Measurements from ENCODE around the gene PCOLCE2.

The PCOLCE2 gene

DNA sequence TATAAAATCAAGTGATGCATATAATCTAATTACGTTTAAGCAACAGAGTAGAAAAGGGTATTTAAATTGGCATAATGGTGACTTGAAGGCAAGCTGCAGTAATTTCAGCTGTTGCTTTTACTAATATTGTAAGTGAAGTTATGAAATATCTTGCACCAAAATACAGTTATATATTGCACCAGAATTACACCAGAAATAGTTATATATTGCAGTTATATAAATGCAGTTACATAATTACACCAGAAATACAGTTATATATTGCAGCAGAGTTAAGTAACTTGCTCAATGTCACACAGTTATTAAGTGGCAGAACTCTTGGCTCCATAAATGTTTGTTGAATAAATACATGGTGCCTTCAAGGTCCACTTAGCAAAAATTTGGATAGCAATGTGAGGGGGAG lies 51.4 kb downstream of the PCOLCE2 start:
- H3K4me3 ChIP-seq (ENCODE audit: low read length) = no peak overlapping the region
- TF ChIP-seq ZNF274 (IDR thresholded peaks at IDR 0.05; ENCODE audit: low read depth, low read length) = no peak

DNA sequence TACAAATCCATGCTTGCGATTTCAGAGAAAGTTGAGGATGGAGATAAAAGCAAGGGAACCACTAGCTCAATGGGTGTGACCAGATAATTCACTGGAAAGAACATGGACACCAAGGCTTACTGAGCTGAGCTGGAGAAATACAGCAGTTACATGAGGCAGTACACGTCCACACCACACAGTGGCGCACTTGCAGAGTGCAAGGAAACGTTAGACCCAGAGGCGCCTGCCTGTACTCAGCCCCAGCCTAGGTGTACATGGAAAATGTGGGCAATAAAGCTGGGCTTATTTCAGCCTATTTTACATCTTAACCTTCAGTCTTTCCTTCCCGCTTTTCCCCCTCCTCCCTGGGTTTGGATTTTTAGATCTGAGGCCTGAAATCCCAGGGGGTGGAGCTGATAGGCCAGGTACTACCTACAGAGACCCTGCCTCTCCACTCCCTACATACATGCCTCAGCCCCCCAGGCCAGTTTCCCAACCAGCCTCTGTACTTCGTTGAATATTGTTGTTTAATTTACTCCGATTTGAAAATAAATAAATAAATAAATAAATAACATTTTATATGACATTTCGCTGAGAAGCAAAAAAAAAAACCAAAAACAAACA lies 60.1 kb downstream of the PCOLCE2 start:
- TF ChIP-seq ZNF274 (IDR thresholded peaks at IDR 0.05; ENCODE audit: low read depth, low read length) = no peak
- H3K4me3 ChIP-seq (ENCODE audit: low read length) = no peak overlapping the region

DNA sequence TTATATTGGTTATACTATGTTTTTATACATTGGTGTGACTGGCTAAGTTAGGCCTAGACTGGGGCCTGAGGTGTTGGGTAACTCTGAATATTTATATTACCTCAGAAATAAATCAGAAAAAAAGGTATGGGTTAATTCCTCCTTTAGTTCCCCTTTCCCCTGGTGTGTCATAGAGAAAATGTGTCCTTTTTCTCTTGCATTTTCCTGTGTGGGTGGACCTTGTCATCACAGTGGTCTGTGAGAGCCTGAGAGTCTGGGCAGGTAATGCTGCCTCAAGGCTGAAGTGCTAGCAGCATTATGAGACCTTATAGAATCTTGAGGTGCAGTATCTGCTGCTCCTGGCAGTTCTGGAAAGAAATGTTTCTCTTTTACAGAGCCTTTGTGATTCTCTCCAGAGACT lies 69.7 kb downstream of the PCOLCE2 start:
- H3K4me3 ChIP-seq (ENCODE audit: low read length) = no peak overlapping the region
- no peak for TF ChIP-seq ZNF274 (IDR thresholded peaks at IDR 0.05; ENCODE audit: low read depth, low read length)

DNA sequence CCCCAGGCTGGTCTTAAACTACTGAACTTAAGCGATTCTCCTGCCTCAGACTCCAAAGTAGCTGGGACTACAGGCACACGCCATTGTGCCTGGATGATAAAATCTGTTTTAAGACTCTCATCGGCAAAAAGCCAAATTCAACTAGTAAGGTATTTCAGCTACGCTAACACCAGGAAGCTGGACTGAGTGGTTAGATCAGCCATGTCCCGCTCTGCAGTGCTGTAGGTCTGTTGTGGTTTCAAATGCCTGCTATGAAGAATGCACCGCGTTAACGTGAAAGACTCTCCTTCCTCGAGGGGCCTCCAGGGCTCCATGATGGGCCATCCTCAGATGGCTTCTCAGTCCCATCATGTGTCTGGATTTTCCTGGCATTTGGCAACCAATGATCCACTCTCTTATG lies 70.2 kb downstream of the PCOLCE2 start:
- H3K4me3 ChIP-seq (ENCODE audit: low read length) = no peak overlapping the region
- no peak for TF ChIP-seq ZNF274 (IDR thresholded peaks at IDR 0.05; ENCODE audit: low read depth, low read length)

DNA sequence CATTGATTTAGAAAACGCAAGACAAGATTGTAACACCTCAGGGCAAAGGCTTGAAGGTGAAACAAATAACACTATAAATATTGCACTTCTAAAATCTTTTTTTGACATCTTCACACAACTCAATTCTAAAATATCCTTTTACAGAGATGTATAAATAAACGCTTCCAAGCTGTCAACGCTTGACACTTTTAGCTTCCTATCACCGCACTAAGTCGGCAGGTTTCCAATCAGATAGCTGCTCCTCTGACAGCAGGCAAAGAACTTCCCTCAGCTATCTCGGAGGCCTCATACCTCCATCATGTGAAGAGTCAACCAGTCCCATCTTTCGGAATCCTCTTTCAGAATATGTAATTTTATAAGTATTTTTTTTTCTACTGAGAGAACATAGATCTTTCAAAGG lies 71.0 kb downstream of the PCOLCE2 start:
- no peak for TF ChIP-seq ZNF274 (IDR thresholded peaks at IDR 0.05; ENCODE audit: low read depth, low read length)
- no peak overlapping the region for H3K4me3 ChIP-seq (ENCODE audit: low read length)

DNA sequence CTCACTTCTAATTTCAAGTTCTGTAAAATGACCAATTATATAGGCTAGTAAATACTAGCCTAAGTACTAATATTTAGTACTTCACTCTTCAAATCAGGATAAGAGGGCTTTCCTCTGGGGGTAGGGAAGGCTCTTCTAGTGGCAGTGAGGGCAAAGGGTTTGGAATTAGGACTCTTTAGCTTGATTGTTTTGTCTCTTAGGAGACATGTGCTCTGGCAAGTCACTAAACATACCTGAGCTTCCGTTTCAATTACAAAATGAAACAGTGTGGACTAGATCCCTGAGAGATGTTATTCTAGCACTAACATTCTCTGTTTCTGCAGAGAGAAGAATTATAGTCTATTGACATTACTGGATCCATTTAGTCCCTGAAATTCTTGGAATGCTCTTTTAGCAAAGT lies 71.5 kb downstream of the PCOLCE2 start:
- H3K4me3 ChIP-seq (ENCODE audit: low read length) = no peak overlapping the region
- no peak for TF ChIP-seq ZNF274 (IDR thresholded peaks at IDR 0.05; ENCODE audit: low read depth, low read length)

DNA sequence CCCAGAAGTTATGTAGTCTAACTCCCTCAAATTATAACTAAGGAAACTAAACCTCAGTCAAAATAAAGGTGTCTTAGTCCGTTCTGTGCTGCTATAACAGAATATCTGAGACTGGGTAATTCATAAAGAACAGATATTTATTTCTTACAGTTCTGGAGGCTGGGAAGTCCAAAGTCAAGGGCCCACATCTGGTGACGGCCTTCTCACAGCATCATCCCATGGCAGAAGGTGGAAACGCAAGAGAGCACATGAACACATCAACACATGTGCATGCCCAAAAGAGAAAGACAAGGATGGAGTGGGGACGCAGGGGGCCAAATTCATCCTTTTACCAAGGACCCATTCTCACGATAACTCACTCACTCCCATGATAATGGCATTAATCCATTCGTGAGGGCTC lies 73.1 kb downstream of the PCOLCE2 start:
- no peak overlapping the region for H3K4me3 ChIP-seq (ENCODE audit: low read length)
- no peak for TF ChIP-seq ZNF274 (IDR thresholded peaks at IDR 0.05; ENCODE audit: low read depth, low read length)

DNA sequence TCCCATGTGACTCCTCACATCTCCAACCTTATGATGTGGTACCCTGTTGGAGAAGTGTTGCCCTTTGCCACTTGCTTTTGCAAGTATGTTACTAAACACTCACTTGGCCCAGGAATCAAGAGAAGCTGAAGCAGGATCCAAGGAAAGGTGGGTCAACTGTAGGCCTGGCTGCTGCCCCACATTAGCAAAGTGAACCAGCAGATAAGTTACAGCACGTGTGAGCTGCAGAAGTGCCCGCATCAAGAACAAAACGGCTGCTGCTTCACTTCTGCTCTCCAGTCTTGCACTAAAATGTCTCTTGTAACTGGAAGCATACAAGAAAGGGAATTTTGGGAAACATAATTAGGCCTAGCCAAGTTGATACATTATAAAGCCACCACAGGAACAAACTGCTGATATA lies 79.6 kb downstream of the PCOLCE2 start:
- no peak for TF ChIP-seq ZNF274 (IDR thresholded peaks at IDR 0.05; ENCODE audit: low read depth, low read length)
- no peak overlapping the region for H3K4me3 ChIP-seq (ENCODE audit: low read length)

DNA sequence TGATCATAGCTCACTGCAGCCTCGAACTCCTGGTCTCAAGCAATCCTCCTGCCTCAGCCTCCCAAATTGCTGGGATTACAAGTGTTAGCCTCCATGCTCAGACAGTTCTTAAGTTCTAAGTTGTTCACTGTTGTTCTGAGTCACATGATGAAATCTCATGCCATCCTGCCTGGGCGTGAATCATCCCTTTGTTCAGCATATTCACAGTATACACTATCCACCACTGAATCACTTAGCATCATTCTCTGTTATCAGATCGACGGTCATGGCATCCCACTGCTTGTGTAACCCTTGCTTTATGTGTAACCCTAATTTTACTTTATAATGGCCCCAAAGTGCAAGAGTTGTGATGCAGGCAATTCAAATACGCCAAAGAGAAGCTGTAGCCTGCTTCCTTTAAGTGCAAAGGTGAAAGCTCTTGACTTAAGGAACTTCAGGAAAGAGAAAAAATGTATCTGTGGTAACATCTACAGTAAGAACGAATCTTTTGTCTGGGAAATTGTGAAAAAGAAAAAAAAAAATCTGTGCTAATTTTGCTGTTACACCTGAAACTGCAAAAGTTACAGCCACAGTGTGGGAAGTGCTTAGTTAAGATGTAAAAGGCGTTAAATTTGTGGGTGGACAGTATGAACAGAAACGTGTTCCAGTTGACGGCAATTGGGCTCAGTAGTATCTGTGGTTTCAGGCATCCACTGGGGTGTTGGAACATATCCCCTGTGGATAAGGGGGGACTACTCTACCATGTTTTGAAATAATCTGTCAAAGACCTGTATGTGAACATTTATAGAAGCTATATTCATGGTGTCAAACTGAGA lies 80.6 kb downstream of the PCOLCE2 start:
- no peak for TF ChIP-seq ZNF274 (IDR thresholded peaks at IDR 0.05; ENCODE audit: low read depth, low read length)
- H3K4me3 ChIP-seq (ENCODE audit: low read length) = no peak overlapping the region

DNA sequence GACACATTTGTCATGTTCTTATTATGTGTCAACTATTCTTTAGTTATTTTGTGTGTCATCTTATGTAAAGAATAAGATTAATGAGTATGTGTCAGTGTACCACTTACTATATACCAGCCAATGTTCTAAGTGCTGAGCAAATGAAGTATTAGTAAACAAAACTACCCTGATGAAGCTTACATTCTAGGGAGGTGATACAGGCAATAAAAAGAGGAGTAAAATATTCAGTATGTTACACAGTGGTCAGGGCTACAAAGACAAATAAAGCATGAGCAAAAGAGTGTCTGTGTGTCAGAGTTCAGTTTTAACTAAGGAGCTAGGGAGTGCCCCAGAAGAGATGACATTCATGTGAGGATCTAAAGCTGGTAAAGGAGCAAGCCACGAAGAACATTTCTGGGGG lies 86.0 kb downstream of the PCOLCE2 start:
- TF ChIP-seq ZNF274 (IDR thresholded peaks at IDR 0.05; ENCODE audit: low read depth, low read length) = no peak
- H3K4me3 ChIP-seq (ENCODE audit: low read length) = no peak overlapping the region

DNA sequence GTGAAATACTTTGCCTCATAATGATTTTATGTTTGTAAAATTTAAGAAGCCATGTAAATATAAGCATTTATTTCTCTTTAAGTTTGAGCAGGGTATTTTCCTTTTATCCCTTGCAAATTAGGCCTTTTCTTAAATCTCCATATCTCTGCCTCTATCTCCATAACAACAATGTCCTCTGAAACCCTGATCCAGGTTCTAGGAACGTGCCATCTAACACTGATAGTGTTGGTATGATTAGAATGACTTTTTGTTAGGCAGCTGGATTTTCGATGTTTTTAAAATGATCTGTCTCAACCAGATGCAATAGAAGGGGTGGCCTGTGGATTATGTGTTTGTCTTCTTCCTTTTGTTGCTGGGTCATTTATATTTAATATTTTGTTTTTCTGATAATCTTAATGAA lies 87.1 kb downstream of the PCOLCE2 start:
- no peak overlapping the region for H3K4me3 ChIP-seq (ENCODE audit: low read length)
- TF ChIP-seq ZNF274 (IDR thresholded peaks at IDR 0.05; ENCODE audit: low read depth, low read length) = no peak

DNA sequence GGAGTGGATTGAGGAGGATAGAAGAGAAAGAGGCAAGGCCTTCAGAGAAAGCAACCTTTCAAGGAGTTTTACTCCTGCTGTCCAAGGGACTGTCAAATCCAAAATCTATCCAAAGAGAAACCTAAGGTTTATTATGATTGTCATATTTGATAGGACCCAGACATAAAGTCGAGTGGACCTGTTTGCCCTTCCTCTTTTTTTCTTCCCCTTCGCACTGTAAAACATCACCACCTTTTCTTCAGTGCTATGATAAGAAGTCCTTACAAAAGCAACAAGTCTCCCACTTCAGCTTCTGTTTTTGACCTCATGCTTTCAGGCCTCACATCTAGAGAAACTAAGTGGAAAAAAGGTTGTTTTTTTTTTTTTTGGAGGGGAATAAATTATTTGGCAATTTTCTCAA lies 92.1 kb downstream of the PCOLCE2 start:
- no peak for TF ChIP-seq ZNF274 (IDR thresholded peaks at IDR 0.05; ENCODE audit: low read depth, low read length)
- no peak overlapping the region for H3K4me3 ChIP-seq (ENCODE audit: low read length)

DNA sequence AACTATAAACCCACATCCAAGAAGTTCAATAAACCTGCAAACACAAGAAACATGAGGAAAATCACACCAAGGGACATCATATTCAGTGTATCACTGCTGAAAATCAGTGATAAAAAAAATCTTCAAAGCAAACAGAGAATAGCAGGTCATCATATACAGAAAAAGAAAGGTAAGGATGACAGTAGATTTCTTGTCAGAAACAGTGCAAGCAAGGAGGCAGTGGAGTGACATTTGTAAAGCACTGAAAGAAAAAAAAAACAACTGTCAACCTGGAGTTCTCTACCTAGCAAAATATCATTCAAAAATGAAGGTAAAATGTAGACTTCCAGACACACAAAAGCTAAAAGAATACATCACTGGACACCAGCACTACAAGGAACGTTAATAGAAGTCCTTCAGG lies 93.6 kb downstream of the PCOLCE2 start:
- TF ChIP-seq ZNF274 (IDR thresholded peaks at IDR 0.05; ENCODE audit: low read depth, low read length) = no peak
- H3K4me3 ChIP-seq (ENCODE audit: low read length) = no peak overlapping the region

DNA sequence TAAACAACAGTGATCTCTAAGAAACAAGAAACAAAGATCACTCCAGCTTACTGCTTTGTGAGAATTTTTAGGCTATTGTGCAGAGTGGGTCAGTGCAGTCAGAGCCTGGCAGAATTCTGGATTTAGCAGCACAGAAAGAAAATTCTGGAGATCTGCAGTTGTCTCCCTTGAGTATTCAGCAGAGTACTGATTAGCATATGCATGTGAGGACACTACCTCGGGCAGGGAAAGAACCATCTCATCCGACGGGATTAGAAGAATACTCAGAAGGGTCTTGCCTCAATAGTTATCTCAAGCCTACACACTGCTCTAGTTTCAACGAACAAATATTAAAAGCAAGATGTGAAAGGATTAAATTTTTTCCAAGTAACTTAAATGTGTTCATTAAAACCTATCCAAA lies 94.4 kb downstream of the PCOLCE2 start:
- TF ChIP-seq ZNF274 (IDR thresholded peaks at IDR 0.05; ENCODE audit: low read depth, low read length) = no peak

DNA sequence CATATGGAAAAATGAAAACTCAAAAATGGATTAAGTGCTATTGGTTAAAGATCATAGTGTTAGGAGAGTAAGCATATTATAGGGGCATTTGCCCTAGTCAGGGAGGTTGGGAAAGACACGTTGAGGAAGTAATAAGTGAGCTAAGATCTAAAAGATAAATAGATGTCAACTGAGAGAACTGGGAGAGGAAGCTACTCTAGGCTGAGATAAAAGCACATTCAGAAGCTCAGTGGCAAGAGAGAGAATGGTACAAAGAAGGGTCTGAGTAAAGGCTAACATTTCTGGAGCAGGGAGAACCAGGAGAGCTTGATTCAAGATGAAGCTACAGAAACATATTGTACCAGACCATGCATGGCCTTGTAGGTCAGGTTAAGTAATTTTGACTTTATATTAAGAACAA lies 101.2 kb downstream of the PCOLCE2 start:
- no peak for TF ChIP-seq ZNF274 (IDR thresholded peaks at IDR 0.05; ENCODE audit: low read depth, low read length)
- no peak overlapping the region for H3K4me3 ChIP-seq (ENCODE audit: low read length)

More for the DNA sequence above, 94.4 kb downstream of the PCOLCE2 start:
- H3K4me3 ChIP-seq (ENCODE audit: low read length) = no peak overlapping the region
